Prostate gland (tissue), 2 donors: ENCODE results near the gene NANOS1.

Source experiments
- CTCF ChIP-seq, 4 experiments: fragments of 200-600 bp in 2 of 4; fragments of 450-650 bp in 2 of 4; sonication (generic) in 2 of 4; IDR thresholded peaks; 1 replicate in 3 of 4; 2 replicates in 1 of 4; pipeline ENCODE4 v1.5.1; 2016 to 2019; ENCODE audit warnings: antibody characterized with exemption in 4 of 4, mild to moderate bottlenecking in 2 of 4, moderate library complexity in 2 of 4
- POLR2A ChIP-seq: fragments of 450-650 bp; IDR thresholded peaks from one replicate; pipeline ENCODE4 v1.6.1; 2016; ENCODE audit warnings: antibody characterized with exemption, mild to moderate bottlenecking
- POLR2AphosphoS5 ChIP-seq: sonication (generic); formaldehyde crosslinking; IDR thresholded peaks from one replicate; pipeline ENCODE4 v1.6.1; 2017; ENCODE audit warnings: antibody characterized with exemption

DNA sequence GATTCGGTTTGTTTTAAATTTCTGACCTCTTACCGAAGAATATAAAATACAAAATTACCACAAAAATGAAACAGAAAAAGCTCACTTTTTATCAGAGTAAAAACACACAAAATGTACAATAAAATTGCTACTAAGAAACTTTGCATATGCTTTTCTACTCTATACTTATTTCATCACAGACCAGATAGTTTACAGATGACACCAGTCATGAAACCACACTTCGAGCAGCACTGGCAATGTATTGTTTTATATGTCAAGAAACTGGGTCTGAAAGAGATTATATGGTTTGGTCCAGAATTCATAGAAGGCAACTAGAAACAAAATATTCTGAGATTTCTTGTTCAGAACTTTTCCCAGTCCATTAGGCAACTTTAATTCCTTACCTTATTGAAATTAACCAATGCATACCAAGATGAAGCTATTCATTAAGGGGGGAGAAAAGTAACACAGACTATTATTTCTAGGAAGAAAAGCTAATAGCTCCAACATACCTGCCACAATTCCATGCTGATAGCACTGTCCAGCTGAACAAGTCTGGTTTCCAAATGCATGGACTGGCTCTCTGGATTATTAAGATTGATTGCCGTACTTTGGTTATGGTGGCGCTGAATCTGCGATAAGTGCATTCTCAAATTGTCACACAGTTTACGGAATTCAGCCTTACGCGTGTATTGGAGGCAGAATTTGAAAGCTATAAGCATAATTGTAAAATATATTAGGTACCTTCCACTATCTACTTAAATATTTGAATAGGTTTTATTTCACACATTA, 41.1 kb downstream of the NANOS1 start:
- TF ChIP-seq POLR2AphosphoS5 (no peak), CTCF (IDR thresholded peaks at IDR 0.05) (no peak), POLR2A (no peak)
